GM23248 (cell line): ENCODE measurements around the gene VWA2. TPM values are rescaled to one million over a fixed set of nuclear protein-coding genes. Genes with fewer than 3 reads are reported as not detected.

Experiments
- DNase-seq: peaks from one replicate; pipeline ENCODE4 v3.0.0-alpha.2; 2015
- H2AFZ ChIP-seq: fragments of 200-600 bp; sonication (generic); 2 replicates; pipeline ENCODE4 v1.6.1; 2016; ENCODE audit warnings: antibody characterized with exemption
- H3F3A ChIP-seq: fragments of 200-600 bp; sonication (generic); 2 replicates; pipeline ENCODE4 v1.6.1; 2016; ENCODE audit warnings: mild to moderate bottlenecking, antibody characterized with exemption, mixed run types; ENCODE audit not compliant: insufficient read depth
- H3K27ac ChIP-seq: fragments of 200-600 bp; sonication (generic); 2 replicates; pipeline ENCODE4 v1.5.1; 2016; ENCODE audit warnings: mild to moderate bottlenecking
- H3K27me3 ChIP-seq: fragments of 200-600 bp; sonication (generic); replicated peaks from 2 replicates; pipeline ENCODE4 v1.6.1; 2016; ENCODE audit warnings: mild to moderate bottlenecking; ENCODE audit not compliant: insufficient read depth
- H3K36me3 ChIP-seq: fragments of 200-600 bp; sonication (generic); 2 replicates; pipeline ENCODE4 v1.6.1; 2016; ENCODE audit warnings: low read depth, mild to moderate bottlenecking
- H3K4me1 ChIP-seq: fragments of 200-600 bp; sonication (generic); 2 replicates; pipeline ENCODE4 v1.6.1; 2016; ENCODE audit warnings: mild to moderate bottlenecking; ENCODE audit not compliant: insufficient read depth
- H3K4me2 ChIP-seq: fragments of 200-600 bp; sonication (generic); one replicate; pipeline ENCODE4 v1.6.1; 2016; ENCODE audit warnings: mild to moderate bottlenecking; ENCODE audit not compliant: unreplicated experiment
- H3K4me3 ChIP-seq: fragments of 200-600 bp; sonication (generic); 2 replicates; pipeline ENCODE4 v1.5.1; 2016; ENCODE audit warnings: mild to moderate bottlenecking
- H3K79me2 ChIP-seq: fragments of 200-600 bp; sonication (generic); 2 replicates; pipeline ENCODE4 v1.6.1; 2016; ENCODE audit warnings: mild to moderate bottlenecking; ENCODE audit not compliant: insufficient read depth
- H3K9ac ChIP-seq: fragments of 200-600 bp; sonication (generic); 2 replicates; pipeline ENCODE4 v1.6.1; 2016; ENCODE audit warnings: mild to moderate bottlenecking
- H3K9me2 ChIP-seq: fragments of 200-600 bp; sonication (generic); 2 replicates; pipeline ENCODE4 v1.6.1; 2016; ENCODE audit warnings: mixed run types, mild to moderate bottlenecking, moderate library complexity; ENCODE audit not compliant: insufficient read depth
- H3K9me3 ChIP-seq: fragments of 200-600 bp; sonication (generic); one replicate; pipeline ENCODE4 v1.6.1; 2017; ENCODE audit warnings: low read depth
- H4K20me1 ChIP-seq: fragments of 200-600 bp; sonication (generic); 2 replicates; pipeline ENCODE4 v1.6.0; 2016; ENCODE audit not compliant: insufficient read depth
- EZH2 ChIP-seq: fragments of 200-600 bp; sonication (generic); IDR thresholded peaks from 2 replicates; pipeline ENCODE4 v1.6.1; 2018; ENCODE audit warnings: antibody characterized with exemption, mild to moderate bottlenecking; ENCODE audit not compliant: insufficient read depth, poor library complexity, severe bottlenecking
- EZH2phosphoT487 ChIP-seq: fragments of 200-600 bp; sonication (generic); IDR thresholded peaks from 2 replicates; pipeline ENCODE4 v1.6.1; 2018; ENCODE audit warnings: antibody characterized with exemption, moderate library complexity, mild to moderate bottlenecking, low read depth; ENCODE audit not compliant: insufficient read depth
- WGBS, 2 experiments: methylation state at CpG; one replicate each; pipeline ENCODE4 v1.1.6; 2015 to 2017; ENCODE audit warnings: low lambda C conversion rate in 2 of 2, low coverage in 1 of 2; ENCODE audit errors: missing lambda C conversion rate in 2 of 2; 5-methylcytosine and 5-hydroxymethylcytosine counted together
- in situ Hi-C: fragments of 300-500 bp; cut with MboI; formaldehyde crosslinking; loops from 2 replicates; pipeline ENCODE4 v1.15.0; 2020
- polyA plus RNA-seq: library from polyadenylated mRNA; unstranded; fragments of >200 nt; fragmentation: Nextera tagmentation; extraction: Ambion mirVana; gene quantifications from 2 replicates; pipeline ENCODE4 v1.2.1, GENCODE V29; 2016
- total RNA-seq: library from RNA; depleted of rRNA; stranded (reverse); fragments of >200 nt; shearing (Covaris generic); gene quantifications from 2 replicates; pipeline ENCODE4 v1.2.3, GENCODE V29; 2014

VWA2 gene
- total and polyA plus RNA-seq, 2 experiments from 2014 or later: not detected

DNA sequence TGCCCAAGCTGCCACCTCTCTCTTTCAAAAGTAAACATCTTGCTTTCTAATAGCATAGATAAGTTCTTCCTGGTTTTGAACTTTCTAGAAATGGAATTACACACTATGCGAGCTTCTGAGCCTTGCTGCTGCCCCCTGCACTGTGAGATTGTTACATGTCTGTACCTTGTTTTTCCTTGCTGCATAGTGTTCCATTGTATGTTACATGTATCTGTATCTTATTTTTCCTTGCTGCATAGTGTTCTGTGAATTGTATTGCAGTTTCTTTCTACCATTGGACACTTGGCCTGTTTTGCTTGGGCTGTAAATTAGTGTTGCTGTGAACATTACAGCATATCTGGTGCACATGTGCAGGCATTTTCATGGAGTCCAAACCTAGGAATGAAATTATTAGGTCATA is 24.0 kb upstream of the VWA2 start:
- in situ Hi-C loops: no loop called here
- Histone ChIP-seq H3K4me2 (no peak overlapping the region), H3K27ac (no peak overlapping the region), H3K36me3 (no peaks in the 10 kb centered on the region), H4K20me1 (no peaks in the 10 kb centered on the region), H3K9ac (no peak overlapping the region), H3K4me1 (no peaks in the 10 kb centered on the region), H3K4me3 (no peak overlapping the region), H3F3A (no peaks in the 10 kb centered on the region), H3K79me2 (no peaks in the 10 kb centered on the region), H3K27me3 (peaks cover 50% of the 10 kb centered on the region), H3K9me3 (no peaks in the 10 kb centered on the region), H2AFZ (no peak overlapping the region), H3K9me2 (no peaks in the 10 kb centered on the region)
- DNase-seq: no peak
- 38 to 40% methylated on average over 1 of the region's 1 CpG for WGBS, 2 experiments
- no peak for TF ChIP-seq EZH2
- TF ChIP-seq EZH2phosphoT487: no peak

DNA sequence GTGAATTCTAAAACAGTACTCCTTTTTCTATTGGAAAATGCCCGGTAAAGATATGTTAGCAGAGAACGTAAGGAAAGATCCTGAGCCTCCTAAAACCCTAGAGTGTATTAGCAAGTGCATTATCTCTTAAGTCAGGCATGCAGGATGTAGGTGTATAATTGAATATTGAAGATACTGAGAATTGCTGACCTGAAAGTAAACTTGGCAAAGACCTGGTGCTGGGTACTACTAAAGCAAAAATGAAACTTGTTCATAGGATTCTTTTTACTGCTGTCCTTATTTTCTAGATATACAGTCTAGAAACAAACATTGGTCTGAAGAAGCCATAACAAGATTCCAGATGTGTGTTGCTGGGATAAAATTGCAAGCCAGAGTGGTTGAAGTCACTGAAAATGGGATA is 18.8 kb upstream of the VWA2 start:
- Histone ChIP-seq H3K36me3 (no peaks in the 10 kb centered on the region), H3K79me2 (no peaks in the 10 kb centered on the region), H3K4me3 (no peak overlapping the region), H3K27me3 (peaks cover 41% of the 10 kb centered on the region), H3F3A (no peaks in the 10 kb centered on the region), H3K9me2 (no peaks in the 10 kb centered on the region), H3K27ac (no peak overlapping the region), H3K4me1 (no peaks in the 10 kb centered on the region), H2AFZ (no peak overlapping the region), H3K9ac (no peak overlapping the region), H3K4me2 (no peak overlapping the region), H4K20me1 (no peaks in the 10 kb centered on the region), H3K9me3 (no peaks in the 10 kb centered on the region)
- DNase-seq: no peak
- WGBS, 2 experiments: 77 to 82% methylated on average over 2 of the region's 2 CpGs
- TF ChIP-seq EZH2phosphoT487 (no peak), EZH2 (no peak)
- in situ Hi-C loops: no loop called here

DNA sequence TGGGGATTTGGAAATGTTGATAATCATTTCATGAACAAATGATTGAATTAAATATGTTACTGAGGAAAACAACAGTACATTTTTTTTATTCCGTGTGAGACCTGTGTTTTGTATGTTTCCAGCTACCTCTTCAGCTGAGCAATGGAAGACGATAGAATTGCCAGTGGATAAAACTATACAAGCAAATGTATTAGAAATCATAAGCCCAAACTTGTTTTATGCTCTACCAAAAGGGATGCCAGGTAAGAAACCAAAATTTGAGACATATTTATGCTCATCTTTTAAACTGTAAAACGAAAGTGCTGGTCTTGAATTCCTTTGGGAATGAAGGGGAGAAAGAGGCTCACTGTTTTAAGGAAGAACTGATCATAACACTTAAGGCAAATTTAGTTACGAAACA is 17.8 kb upstream of the VWA2 start:
- Histone ChIP-seq H3K9ac (no peak overlapping the region), H3K79me2 (no peaks in the 10 kb centered on the region), H4K20me1 (no peaks in the 10 kb centered on the region), H3K27ac (no peak overlapping the region), H3K9me3 (no peaks in the 10 kb centered on the region), H3K27me3 (peaks cover 41% of the 10 kb centered on the region), H3K4me1 (no peaks in the 10 kb centered on the region), H3K36me3 (no peaks in the 10 kb centered on the region), H3K4me3 (no peak overlapping the region), H3F3A (no peaks in the 10 kb centered on the region), H2AFZ (no peak overlapping the region), H3K4me2 (no peak overlapping the region), H3K9me2 (no peaks in the 10 kb centered on the region)
- DNase-seq: no peak
- in situ Hi-C loops: no loop called here
- TF ChIP-seq EZH2phosphoT487: no peak
- no peak for TF ChIP-seq EZH2
- WGBS, 2 experiments: 40 to 46% methylated on average over 4 of the region's 4 CpGs

DNA sequence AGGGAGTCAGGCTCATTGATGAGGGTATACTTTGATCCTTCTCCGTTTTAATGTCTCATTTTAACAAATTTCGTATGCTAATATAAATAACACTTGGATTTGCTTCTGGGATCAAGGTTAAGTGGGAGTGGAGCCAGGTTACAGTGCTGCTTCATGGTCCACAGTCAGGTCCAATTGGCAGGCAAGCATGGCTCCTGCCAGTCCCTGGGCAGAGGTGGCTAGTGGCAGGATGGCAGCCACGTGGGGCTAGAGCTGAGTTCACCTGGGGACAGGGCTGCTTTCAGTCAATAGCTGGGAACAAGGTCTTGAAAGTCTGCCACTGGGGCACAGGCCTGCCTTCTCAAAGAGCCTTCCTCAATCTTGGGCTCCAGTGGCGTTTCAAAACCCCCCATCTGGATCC is 16.0 kb upstream of the VWA2 start:
- H2AFZ ChIP-seq: no peak overlapping the region
- no peaks in the 10 kb centered on the region for H3K9me2 ChIP-seq
- H3K79me2 ChIP-seq: no peaks in the 10 kb centered on the region
- no peak overlapping the region for H3K4me3 ChIP-seq
- H3K27ac ChIP-seq: no peak overlapping the region
- H3K4me1 ChIP-seq: no peaks in the 10 kb centered on the region
- H3F3A ChIP-seq: no peaks in the 10 kb centered on the region
- TF ChIP-seq EZH2: no peak
- no peak for TF ChIP-seq EZH2phosphoT487
- no peak overlapping the region for H3K4me2 ChIP-seq
- H4K20me1 ChIP-seq: no peaks in the 10 kb centered on the region
- WGBS, 2 experiments: 29 to 41% methylated on average over 4 of the region's 4 CpGs
- DNase-seq: no peak
- in situ Hi-C loops: no loop called here
- H3K36me3 ChIP-seq: no peaks in the 10 kb centered on the region
- H3K9ac ChIP-seq: no peak overlapping the region
- H3K9me3 ChIP-seq: no peaks in the 10 kb centered on the region
- H3K27me3 ChIP-seq: peaks cover 45% of the 10 kb centered on the region

DNA sequence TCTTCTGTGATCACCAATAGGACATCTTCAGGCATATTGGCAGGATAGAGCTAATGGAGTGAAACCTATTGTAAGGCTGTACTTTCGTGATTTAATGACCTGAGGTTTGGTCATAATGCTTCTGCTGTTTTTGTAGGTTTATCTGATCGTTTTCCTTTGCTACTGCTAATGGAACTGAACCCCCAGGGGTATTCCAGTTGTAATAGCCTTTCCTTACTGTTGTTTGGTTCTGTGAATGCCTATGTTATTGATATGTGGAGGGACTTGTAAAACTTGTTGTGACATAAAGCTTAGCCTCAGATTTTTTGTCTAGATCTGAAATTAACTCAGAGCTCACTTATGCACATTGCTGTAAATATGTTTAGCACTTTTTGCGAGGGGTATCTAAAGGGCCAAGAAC is 10.9 kb upstream of the VWA2 start:
- H3F3A ChIP-seq: no peaks in the 10 kb centered on the region
- no peak overlapping the region for H3K4me3 ChIP-seq
- no peaks in the 10 kb centered on the region for H3K4me1 ChIP-seq
- peaks cover 42% of the 10 kb centered on the region for H3K27me3 ChIP-seq
- TF ChIP-seq EZH2 (no peak), EZH2phosphoT487 (no peak)
- H2AFZ ChIP-seq: no peak overlapping the region
- no peak for DNase-seq
- in situ Hi-C loops: no loop called here
- H3K79me2 ChIP-seq: no peaks in the 10 kb centered on the region
- no peak overlapping the region for H3K27ac ChIP-seq
- H3K9ac ChIP-seq: no peak overlapping the region
- H3K9me2 ChIP-seq: no peaks in the 10 kb centered on the region
- H4K20me1 ChIP-seq: no peaks in the 10 kb centered on the region
- H3K36me3 ChIP-seq: no peaks in the 10 kb centered on the region
- 27 to 37% methylated on average over 3 of the region's 3 CpGs for WGBS, 2 experiments
- H3K9me3 ChIP-seq: no peaks in the 10 kb centered on the region
- H3K4me2 ChIP-seq: no peak overlapping the region
